NCI-H2107 treated with DMSO at 0.1 percent for 48 hours (cell line): ENCODE measurements around the gene MXD3.

ENCODE experiments used
- DNase-seq: peaks from one replicate; lab custom pipeline; 2025; ENCODE audit not compliant: unreplicated experiment; lab: John Stamatoyannopoulos, UW

The MXD3 gene

DNA sequence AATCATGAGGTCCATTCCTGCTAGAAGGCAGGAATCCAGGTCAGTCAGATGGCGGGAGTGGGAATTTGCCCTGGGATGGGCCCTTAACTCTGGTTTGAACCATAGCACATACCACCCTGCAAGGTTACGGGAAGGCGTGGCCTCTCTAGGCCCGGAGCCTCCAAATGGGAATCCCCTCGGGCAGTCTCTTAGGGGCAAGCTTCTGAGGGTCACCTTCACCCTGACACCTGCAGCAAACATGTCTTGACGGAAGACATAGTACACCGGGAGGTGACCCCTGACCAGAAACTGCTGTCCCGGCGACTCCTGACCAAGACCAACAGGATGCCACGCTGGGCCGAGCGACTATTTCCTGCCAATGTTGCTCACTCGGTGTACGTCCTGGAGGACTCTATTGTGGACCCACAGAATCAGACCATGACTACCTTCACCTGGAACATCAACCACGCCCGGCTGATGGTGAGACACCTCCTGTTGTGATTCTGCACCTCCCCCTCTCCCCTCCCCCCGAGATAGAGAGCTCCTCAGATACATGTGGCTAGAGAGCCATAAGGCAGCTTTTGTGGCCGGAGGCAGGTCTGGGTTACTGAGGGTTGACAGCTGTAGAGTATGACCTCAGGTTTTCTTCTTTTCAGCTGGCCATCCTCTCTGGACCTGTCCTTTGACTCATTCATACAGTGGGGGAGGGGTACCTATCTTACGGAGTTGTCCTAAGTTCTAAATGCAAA, 7.1 kb downstream of the MXD3 start:
- DNase-seq: no peak

DNA sequence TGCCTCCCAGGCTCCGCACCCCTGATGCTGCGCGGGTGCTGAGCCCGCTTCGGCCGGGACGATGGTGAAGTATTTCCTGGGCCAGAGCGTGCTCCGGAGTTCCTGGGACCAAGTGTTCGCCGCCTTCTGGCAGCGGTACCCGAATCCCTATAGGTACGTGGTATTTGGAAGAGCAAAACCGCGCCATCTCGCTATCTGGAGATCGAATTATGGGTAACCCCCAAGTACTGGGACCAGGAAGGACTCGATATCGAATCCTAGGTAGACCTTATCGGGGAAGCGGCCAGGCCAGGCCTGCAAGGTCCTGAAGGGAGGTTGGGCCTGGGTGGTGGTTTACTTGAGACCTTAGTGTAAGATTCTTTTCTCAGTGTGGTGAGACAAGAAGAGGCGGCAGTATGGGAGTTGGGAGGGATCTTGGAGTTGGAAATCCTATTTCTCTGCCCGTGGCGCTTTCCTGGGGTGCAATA, 7.7 kb downstream of the MXD3 start:
- no peak for DNase-seq

DNA sequence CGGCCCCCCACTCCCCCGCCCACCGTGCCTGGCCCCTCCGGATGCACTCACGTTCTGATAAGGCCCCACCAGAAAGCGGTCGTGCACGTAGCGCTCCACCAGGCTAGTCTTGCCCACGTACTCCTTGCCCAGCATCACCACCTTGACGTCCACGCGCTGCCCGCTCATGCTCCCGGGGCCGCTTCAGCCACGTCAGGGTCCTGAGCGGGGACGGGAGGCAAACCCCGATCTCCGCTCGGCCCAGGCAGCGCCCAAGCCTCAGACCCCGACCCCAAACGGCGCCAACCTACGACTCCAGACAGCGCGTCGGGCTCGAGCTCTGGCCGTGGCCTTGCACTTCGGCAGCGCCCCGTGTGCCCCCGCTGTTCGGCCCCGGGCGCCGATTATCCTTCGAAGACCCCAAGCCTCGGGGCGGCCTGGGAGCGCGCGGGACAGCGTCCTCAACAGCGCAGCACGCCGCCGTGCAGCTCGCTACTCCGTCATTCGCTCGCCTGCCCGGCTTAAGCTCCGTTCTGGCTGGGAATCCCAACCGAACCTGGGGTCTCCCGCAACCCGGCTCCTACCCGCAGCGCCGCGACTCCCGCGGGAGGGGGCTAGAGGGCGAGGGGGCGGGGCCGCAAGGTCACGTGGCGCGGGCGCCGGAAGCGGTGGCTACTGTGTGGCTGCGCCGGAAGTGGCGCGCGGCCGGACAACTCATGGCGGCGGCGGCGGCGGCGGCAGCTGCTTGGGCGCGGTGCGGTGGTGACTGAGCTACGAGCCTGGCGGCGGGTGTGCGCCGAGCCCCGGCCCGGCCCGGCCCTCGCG, 8.4 kb downstream of the MXD3 start, which contains the start of the genes PRELID1 and RAB24:
PRELID1 (plus strand) TSS at position 679 of the 804 bp plus-strand sequence. CDS start 187 bp downstream, outside the sequence.
RAB24 (minus strand) TSS at position 599 of the 804 bp plus-strand sequence; CDS start at position 168, 431 bp downstream.
- no peak for DNase-seq

DNA sequence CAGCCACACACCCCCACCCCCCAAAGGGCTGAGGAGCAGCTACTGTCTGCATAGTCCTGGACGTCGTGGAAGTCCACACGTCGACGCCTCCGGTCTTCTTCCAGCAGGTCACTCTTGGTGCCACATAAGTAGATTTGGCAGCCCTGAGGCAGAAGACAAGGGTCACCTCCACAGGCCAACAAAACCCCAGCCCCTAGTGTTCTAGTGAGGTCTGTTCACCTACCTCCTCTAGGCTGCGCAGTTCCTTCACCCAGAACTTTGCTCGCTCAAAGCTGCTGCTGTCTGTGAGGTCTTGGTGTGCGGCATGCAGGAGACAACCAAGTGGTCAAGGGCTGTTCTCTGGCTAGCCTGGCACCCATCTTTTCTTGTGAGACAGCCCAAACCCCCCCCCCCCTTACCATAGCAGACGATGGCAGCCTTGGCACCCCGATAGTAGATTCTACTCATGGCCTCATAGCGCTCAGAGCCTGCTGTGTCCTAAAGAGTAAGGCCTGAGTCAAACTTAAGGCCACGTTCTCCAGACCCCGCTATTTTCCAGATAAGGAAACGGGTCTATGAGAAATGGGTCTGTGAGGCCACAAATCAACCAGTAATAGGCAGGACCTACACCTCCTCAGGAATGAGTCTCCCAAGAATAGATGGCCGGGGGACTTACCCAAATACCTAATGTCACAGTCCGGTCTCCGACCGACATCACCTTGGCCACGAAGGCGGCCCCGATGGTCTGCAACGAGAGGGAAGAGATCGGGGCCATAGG, 9.2 kb downstream of the MXD3 start:
- no peak for DNase-seq

DNA sequence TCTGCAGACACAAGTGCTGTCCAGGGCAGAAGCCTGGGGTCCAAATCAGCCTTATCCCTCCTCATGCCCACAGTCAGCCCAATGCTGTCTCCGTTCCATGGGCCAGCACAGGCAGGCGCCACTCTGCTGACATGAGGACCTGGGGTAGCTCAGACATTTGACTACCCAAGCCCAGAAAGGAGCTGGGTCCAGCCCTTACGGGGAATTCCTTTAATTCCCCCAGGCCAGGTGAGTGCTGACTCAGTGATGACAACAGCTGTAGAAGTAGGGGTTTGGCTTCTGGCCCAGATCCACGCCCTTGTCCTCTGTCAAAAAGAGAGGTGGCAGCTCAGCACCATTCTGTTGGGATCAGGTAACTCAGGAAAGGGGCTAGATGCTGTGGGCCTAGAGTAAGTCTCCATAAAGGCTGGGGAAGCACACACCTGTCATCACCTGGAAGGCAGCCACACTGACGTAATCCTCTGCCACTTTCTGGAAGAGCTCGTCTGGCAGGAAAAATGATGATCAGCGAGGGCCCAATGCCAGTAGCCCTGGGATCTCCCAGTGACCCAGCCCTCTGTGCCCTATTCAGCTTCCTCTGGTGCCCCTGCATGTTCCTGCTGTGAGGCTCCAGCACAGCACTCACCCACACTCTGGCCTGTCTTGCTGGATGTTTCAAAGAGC, 10.1 kb downstream of the MXD3 start:
- peak; percentile 90 for DNase-seq

DNA sequence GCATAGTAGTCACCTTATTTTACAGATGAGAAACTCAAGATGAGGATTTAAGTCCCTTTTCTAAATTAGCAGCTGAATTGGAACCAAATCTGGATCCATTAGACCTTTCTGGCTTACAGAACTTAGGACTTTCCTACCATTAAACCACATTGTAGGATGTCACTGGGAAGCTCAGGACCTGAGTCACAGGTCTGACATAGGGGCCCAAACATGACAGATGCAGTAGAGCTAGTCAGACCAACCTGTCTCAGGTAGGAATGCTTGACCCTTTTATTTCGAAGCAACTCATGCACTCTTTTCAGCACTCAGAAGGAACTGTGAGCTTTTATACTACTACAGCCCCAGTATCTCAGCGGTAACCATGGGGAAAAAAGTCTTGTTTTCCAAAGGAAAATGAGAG, 10.7 kb downstream of the MXD3 start:
- DNase-seq: no peak

DNA sequence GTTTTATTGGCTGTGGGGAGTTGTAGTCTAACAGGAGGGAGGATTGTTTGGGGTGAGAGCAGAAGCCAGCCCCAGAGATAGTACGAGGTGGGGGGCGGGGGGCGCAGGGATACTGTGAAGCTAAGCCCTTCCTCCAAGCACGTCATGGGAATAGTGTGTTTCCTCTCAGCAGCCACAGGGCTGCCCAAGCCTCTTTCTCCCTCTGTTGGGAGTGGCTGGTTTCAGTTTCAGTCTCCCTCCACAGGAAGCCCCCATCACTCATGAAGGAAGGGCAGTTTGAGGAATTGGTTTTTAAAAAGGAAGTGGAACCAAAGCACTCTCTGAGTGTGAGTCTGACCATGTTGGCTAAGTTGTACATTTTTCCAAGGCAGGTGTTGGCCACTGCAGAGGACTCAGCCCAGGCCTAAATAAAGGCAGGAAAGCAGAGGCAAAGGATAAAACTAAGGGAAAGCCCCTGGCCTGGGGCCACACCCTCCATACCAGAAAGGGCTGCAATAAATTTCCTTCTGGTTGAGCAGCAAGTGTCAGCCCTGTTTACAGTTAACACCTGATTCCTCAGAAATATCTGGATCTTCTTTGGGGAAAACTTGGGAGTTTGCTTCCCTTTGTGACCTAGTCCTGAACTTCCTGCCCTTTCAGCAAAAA, 11.3 kb downstream of the MXD3 start:
- no peak for DNase-seq

DNA sequence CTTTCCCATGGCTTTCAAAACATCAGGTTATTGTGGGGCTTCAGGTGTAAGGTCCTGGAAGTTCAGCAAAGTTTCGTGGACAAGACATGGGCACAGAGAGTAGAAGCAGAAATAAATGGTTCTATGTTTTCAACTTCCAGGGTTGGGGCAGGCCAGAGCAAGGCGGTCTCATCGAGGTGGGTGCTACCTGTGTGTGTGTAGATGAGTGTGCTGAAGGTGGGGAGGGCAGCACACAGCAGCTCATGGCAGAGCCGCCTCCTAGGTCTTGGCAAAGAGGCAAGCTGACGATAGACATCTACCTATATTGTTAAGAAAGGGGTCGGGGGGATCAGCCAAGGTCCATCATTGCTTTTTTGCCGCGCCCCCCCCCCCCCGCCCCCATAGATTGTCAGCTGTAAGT, 12.0 kb downstream of the MXD3 start:
- no peak for DNase-seq

DNA sequence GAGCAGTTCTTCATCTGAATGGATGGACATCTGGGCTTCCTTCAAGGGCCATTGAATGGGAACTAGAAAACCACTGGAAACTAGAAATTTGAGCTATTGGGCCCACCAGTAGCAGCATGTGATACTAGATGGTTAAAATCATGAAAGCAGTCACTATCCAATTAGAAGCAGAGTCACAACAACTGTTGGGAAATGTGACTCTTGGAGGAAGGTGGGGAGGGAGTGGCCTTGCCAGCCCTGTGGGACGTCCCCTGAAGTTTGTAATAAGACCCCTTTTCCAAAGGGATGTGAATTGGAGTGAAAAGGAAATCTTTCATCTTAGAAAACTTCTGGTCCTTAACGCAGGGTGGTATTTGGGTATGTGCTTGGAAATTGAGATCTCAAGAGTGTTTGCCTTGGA, 13.8 kb downstream of the MXD3 start:
- no peak for DNase-seq

DNA sequence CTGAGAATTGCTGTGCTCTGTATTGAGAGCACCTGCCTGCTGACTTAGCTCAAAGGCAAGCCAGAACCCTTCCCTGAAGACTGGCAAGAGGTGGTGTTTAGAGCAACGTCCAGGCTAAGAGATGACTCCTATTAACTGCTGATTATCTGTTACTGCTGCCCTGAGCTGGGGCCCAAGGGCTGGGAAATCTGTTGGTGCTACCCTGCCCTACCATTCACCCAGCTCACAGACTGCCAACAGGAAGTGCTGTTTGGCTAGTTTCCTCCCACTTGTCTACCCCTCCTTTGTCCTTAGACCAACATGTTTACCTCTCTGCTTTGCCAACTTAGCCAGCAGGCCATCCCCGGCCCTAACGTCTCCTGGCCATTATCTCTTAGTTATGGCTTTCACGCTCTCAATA, 15.1 kb downstream of the MXD3 start:
- no peak for DNase-seq

DNA sequence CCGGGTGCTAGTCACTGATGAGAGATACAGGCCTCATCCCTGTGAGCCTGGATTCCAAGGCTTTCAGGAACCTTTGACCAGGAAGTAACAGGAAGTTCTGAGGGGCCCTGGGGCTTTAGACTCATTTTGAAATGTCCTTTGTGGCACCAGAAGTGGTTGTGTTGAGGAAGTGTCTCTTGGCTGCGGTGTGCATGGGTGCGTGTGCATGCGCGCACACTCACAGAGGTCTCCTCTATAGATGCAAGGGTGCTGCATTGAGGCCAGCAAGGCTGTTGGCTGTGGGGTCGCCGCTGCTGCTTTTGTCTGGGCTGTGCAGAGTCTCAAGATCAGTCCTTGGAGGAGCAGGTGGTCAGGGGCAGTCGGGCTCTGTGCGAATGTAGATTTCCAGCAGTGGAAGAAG, 15.8 kb downstream of the MXD3 start:
- no peak for DNase-seq

DNA sequence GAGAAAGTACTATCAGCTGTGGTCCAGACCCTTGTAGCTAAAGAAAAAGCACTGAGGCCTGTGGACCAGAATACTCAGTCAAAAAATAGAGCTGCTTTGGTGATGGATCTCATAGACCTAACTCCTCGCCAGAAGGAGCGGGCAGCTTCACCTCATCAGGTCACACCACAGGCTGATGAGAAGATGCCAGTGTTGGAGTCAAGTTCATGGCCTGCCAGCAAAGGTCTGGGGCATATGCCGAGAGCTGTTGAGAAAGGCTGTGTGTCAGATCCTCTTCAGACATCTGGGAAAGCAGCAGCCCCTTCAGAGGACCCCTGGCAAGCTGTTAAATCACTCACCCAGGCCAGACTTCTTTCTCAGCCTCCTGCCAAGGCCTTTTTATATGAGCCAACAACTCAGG, 17.1 kb downstream of the MXD3 start:
- DNase-seq: no peak

DNA sequence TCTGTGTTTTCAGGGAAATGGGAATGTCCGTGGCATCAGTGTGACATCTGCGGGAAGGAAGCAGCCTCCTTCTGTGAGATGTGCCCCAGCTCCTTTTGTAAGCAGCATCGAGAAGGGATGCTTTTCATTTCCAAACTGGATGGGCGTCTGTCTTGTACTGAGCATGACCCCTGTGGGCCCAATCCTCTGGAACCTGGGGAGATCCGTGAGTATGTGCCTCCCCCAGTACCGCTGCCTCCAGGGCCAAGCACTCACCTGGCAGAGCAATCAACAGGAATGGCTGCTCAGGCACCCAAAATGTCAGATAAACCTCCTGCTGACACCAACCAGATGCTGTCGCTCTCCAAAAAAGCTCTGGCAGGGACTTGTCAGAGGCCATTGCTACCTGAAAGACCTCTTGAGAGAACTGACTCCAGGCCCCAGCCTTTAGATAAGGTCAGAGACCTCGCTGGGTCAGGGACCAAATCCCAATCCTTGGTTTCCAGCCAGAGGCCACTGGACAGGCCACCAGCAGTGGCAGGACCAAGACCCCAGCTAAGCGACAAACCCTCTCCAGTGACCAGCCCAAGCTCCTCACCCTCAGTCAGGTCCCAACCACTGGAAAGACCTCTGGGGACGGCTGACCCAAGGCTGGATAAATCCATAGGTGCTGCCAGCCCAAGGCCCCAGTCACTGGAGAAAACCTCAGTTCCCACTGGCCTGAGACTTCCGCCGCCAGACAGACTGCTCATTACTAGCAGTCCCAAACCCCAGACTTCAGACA, 17.7 kb downstream of the MXD3 start:
- no peak for DNase-seq

DNA sequence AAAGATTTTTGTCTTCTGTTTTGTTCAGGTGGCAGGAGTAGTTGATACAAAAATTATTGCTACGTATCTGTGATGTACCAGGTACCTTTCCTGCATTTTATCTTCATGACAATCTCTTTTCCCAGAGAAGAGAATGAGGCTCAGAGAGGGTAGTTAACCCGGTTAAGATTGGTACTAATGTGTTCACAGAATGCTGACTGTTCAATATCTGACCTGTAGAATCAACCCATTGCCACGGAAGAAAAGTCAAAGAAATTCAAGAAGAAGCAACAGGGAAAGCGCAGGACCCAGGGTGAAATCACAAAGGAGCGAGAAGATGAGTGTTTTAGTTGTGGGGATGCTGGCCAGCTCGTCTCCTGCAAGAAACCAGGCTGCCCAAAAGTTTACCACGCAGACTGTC, 20.0 kb downstream of the MXD3 start:
- no peak for DNase-seq

DNA sequence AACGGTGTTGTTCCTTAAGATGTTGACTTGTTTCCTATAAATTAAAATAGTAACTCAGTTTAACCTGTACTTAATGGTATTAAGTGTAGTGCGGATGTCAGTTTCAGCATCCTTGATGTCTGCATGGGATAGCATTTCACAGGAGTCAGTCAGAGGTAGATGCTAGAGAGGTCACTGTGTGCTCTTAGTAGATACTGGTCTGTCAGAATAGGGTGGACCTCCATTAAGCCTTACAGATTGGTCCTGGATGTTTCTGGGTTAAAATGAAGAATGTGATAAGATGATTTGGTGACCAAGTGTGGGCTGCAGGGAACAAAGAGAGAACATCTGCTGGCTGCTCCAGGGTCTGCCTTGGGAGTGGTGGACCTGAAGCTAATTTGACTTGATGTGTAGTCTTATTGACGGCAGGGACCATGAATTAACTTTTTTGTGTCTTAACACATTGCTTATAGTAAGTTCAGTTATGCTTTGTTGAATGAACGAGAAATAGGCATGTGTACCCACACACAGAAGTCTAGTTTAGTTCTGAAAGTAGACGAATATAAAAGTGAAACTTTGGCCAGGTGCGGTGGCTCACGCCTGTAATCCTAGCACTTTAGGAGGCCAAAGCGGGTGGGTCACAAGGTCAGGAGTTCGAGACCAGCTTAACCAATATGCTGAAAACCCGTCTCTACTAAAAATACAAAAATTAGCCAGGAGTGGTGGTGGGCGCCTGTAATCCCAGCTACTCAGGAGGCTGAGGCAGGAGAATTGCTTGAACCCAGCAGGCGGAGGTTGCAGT, 20.7 kb downstream of the MXD3 start:
- no peak for DNase-seq

DNA sequence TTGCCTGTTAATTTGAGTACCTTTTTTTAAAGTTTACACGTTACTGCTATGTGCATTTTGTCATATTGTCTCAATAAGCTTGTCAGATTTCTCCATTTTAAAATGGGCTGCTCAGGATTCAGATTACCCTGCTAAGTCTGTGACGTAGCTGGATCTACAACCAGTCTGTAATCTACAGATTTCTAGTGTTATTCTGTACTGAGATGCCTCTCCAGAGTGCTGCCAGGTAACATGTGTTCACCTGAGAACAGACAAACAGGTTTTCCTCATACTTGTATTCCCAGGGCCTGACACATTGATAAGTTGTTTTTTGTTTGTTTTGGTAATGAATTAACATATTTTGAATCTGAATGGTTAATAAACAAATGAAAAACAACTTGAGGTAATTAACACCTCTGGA, 23.5 kb downstream of the MXD3 start:
- DNase-seq: no peak

DNA sequence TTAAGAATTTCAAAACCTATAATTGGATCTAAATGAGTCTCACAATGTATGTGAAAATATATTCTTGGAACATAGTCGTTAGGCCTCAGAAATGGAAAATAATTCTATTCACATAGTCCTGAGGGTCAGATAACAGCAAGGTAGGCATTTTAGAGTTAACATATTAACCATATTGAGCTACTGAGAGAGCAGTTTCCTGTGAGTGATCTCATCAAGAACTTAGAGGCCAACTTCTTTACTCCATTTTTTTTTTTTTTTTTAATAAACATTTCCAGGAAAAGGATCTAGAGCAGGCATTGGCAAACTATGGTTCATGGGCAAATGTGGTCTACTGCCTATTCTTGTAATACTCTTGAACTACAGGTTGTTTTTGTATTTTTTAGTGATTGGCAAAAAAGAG, 34.8 kb downstream of the MXD3 start:
- DNase-seq: no peak

DNA sequence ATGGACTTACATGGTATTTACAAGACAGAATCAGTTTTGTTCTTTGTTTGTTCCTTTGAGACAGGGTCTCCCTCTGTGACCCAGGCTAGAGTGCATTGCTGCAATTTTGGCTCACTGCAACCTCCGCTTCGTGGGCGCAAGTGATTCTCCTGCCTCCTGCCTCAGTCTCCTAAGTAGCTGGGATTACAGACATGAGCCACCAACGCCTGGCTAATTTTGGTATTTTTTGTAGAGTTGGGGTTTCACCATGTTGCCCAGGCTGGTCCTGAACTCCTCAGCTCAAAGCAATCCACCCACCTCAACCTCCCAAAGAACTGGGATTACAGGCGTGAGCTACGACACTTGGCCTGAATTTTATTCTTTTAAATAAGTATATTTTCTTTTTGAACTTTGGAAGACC, 35.8 kb downstream of the MXD3 start:
- no peak for DNase-seq

DNA sequence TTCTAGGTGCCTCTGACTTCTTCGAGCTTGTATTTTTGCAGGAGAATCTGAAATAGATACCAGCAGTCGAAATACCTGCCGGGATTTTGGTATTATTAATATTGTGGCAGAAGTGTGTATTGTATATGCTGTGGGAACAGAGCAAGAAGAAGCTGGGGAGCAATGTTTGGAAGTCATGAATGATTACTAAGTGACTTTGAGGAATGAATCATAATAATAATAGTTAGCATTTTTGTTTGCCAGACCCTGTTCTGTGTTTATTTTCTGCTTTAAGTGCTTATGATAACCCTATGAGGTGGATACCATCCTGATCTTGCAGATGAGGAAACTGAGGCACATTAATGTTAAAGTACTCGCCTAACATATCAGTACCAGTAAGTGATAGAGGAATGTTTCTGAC, 40.6 kb downstream of the MXD3 start:
- DNase-seq: no peak
